Loucy (cell line): Measurements from ENCODE around the gene NHLH1.
A peak's percentile ranks its signal among the peaks of the same experiment; 100 is the strongest.

Source experiments
- H2AFZ ChIP-seq: fragments of 200-600 bp; sonication (generic); 2 replicates; pipeline ENCODE4 v1.6.0; 2016; ENCODE audit warnings: antibody characterized with exemption, mild to moderate bottlenecking, low read length, moderate library complexity
- H3F3A ChIP-seq: fragments of 200-600 bp; 2 replicates; pipeline ENCODE4 v1.6.0; 2016; ENCODE audit warnings: antibody characterized with exemption, low read depth, mild to moderate bottlenecking
- H3K27me3 ChIP-seq: fragments of 200-600 bp; sonication (generic); 2 replicates; pipeline ENCODE4 v1.6.1; 2014; ENCODE audit warnings: low read length, mild to moderate bottlenecking; ENCODE audit not compliant: insufficient read depth, poor library complexity, severe bottlenecking
- H3K36me3 ChIP-seq: fragments of 200-600 bp; sonication (generic); 2 replicates; pipeline ENCODE4 v1.6.1; 2016; ENCODE audit warnings: low read length; ENCODE audit not compliant: insufficient read depth
- H3K4me1 ChIP-seq: fragments of 200-600 bp; sonication (generic); 2 replicates; pipeline ENCODE4 v1.5.1; 2014; ENCODE audit warnings: low read length, mild to moderate bottlenecking; ENCODE audit not compliant: insufficient read depth, poor library complexity, severe bottlenecking
- H3K4me2 ChIP-seq: fragments of 200-600 bp; sonication (generic); 2 replicates; pipeline ENCODE4 v1.6.0; 2014; ENCODE audit warnings: antibody characterized with exemption, low read length, low read depth, mild to moderate bottlenecking; ENCODE audit not compliant: poor library complexity, severe bottlenecking
- H3K4me3 ChIP-seq: fragments of 200-600 bp; sonication (generic); 2 replicates; pipeline ENCODE4 v1.5.1; 2014; ENCODE audit warnings: low read length, mild to moderate bottlenecking, mixed read lengths; ENCODE audit not compliant: poor library complexity, severe bottlenecking
- H3K79me2 ChIP-seq: fragments of 200-600 bp; sonication (generic); 2 replicates; pipeline ENCODE4 v1.6.1; 2014; ENCODE audit warnings: low read length; ENCODE audit not compliant: insufficient read depth
- H3K9ac ChIP-seq: fragments of 200-600 bp; sonication (generic); 2 replicates; pipeline ENCODE4 v1.6.0; 2014; ENCODE audit warnings: mild to moderate bottlenecking, low read depth, low read length, moderate library complexity; ENCODE audit not compliant: poor library complexity, severe bottlenecking
- H3K9me2 ChIP-seq: fragments of 200-600 bp; sonication (generic); replicated peaks from 2 replicates; pipeline ENCODE4 v1.6.1; 2016; ENCODE audit warnings: low read depth, low read length, mixed read lengths
- H3K9me3 ChIP-seq: fragments of 200-600 bp; sonication (generic); 2 replicates; pipeline ENCODE4 v1.6.1; 2014; ENCODE audit warnings: mild to moderate bottlenecking, antibody characterized with exemption, low read length, low read depth; ENCODE audit not compliant: insufficient read depth
- H4K20me1 ChIP-seq: fragments of 200-600 bp; sonication (generic); 2 replicates; pipeline ENCODE4 v1.6.0; 2014; ENCODE audit warnings: antibody characterized with exemption, low read length, mild to moderate bottlenecking; ENCODE audit not compliant: insufficient read depth, poor library complexity, severe bottlenecking
- CTCF ChIP-seq: fragments of 200-600 bp; sonication (generic); conservative IDR thresholded peaks from 2 replicates; pipeline ENCODE4 v1.5.1; 2014; ENCODE audit warnings: mild to moderate bottlenecking, antibody characterized with exemption, low read length
- EZH2phosphoT487 ChIP-seq: fragments of 200-600 bp; IDR thresholded peaks from 2 replicates; pipeline ENCODE4 v1.6.1; 2018; ENCODE audit warnings: antibody characterized with exemption, mild to moderate bottlenecking, moderate library complexity, borderline replicate concordance

Gene NHLH1

GRCh38 chr1:160344241-160344640 is 22.6 kb upstream of the NHLH1 start:
- peaks cover 17% of the 10 kb centered on the region; the same call in 1 of the 2 replicates for H3K36me3 ChIP-seq
- peak overlapping the region; percentile 98 for H3K4me3 ChIP-seq

GRCh38 chr1:160344936-160345335 is 21.9 kb upstream of the NHLH1 start:
- H3K9ac ChIP-seq, result no peak overlapping the region
- no peaks in the 10 kb centered on the region for H3K9me3 ChIP-seq
- no peak overlapping the region for H2AFZ ChIP-seq
- H3K27me3 ChIP-seq, result no peaks in the 10 kb centered on the region
- peaks cover 40% of the 10 kb centered on the region for H3K4me1 ChIP-seq
- H3K4me2 ChIP-seq, result peak overlapping the region; percentile 87
- peaks cover 17% of the 10 kb centered on the region; the same call in 1 of the 2 replicates for H3K36me3 ChIP-seq
- no peaks in the 10 kb centered on the region for H3K9me2 ChIP-seq
- H3K4me3 ChIP-seq, result no peak overlapping the region
- H3F3A ChIP-seq, result no peaks in the 10 kb centered on the region
- H3K79me2 ChIP-seq, result peaks cover 68% of the 10 kb centered on the region
- TF ChIP-seq EZH2phosphoT487 (no peak), CTCF (no peak)
- H4K20me1 ChIP-seq, result peaks cover 29% of the 10 kb centered on the region

More at GRCh38 chr1:160344241-160344640, 22.6 kb upstream of the NHLH1 start:
- no peaks in the 10 kb centered on the region for H3K27me3 ChIP-seq
- peaks cover 75% of the 10 kb centered on the region for H3K79me2 ChIP-seq
- H3K4me1 ChIP-seq, result peaks cover 44% of the 10 kb centered on the region
- no peaks in the 10 kb centered on the region for H3K9me2 ChIP-seq
- H3K4me2 ChIP-seq, result peak overlapping the region; percentile 87
- H2AFZ ChIP-seq, result no peak overlapping the region
- peak overlapping the region; percentile 88 for H3K9ac ChIP-seq
- H3K9me3 ChIP-seq, result no peaks in the 10 kb centered on the region
- H3F3A ChIP-seq, result no peaks in the 10 kb centered on the region
- no peak for TF ChIP-seq CTCF
- TF ChIP-seq EZH2phosphoT487, result no peak
- peaks cover 33% of the 10 kb centered on the region for H4K20me1 ChIP-seq

GRCh38 chr1:160346463-160346862 is 20.4 kb upstream of the NHLH1 start:
- TF ChIP-seq EZH2phosphoT487 (no peak), CTCF (no peak)
- H3K27me3 ChIP-seq, result no peaks in the 10 kb centered on the region
- no peaks in the 10 kb centered on the region for H3K9me3 ChIP-seq
- H3K79me2 ChIP-seq, result peaks cover 53% of the 10 kb centered on the region
- no peaks in the 10 kb centered on the region for H3K9me2 ChIP-seq
- peaks cover 14% of the 10 kb centered on the region for H4K20me1 ChIP-seq
- no peak overlapping the region for H3K9ac ChIP-seq
- H3K4me3 ChIP-seq, result no peak overlapping the region
- H3K4me1 ChIP-seq, result peaks cover 26% of the 10 kb centered on the region
- peak overlapping the region; percentile 18 for H3K4me2 ChIP-seq
- no peak overlapping the region for H2AFZ ChIP-seq
- peaks cover 32% of the 10 kb centered on the region; the same call in 1 of the 2 replicates for H3K36me3 ChIP-seq
- H3F3A ChIP-seq, result no peaks in the 10 kb centered on the region
